ENCODE data around the gene LGALS9C. TPM values are rescaled to one million over a fixed set of nuclear protein-coding genes. Genes with fewer than 3 reads are reported as not detected.
"Not testable (repeated sequence)": the region's sequence is repeated elsewhere in the genome, so short reads cannot be mapped to it uniquely, and the experiment has no call there.

The LGALS9C gene
- total RNA-seq (2021) = 1.8 and 1.9 TPM in 2 replicates
- percentile 19 among the genes with signal in this experiment for Bru-seq, nascent RNA
- BruChase-seq, experiment 1, labeled RNA remaining after a 2-hour chase = percentile 19 among the genes with signal in this experiment
- BruChase-seq, experiment 2, labeled RNA remaining after a 6-hour chase = percentile 27 among the genes with signal in this experiment
- long read RNA-seq = 0 reads

- H3K9me2 ChIP-seq (ENCODE audit: insufficient read depth); H3K79me2 ChIP-seq (ENCODE audit: low read depth); CTCF ChIA-PET; H2AFZ ChIP-seq; H3K9me3 ChIP-seq (ENCODE audit: insufficient read depth, low read depth); POLR2A ChIA-PET (ENCODE audit: unreplicated experiment); intact Hi-C loops (cut with micrococcal nuclease; ENCODE audit: unreplicated experiment); H3K4me3 ChIP-seq; H3K36me3 ChIP-seq (ENCODE audit: low read depth); H3F3A ChIP-seq (ENCODE audit: insufficient read depth, low read depth); H3K27me3 ChIP-seq (ENCODE audit: insufficient read depth, low read depth); H3K4me1 ChIP-seq (replicated peaks; ENCODE audit: insufficient read depth); H4K20me1 ChIP-seq (ENCODE audit: insufficient read depth): not testable (repeated sequence)
- Histone ChIP-seq H3K4me2 (peak within 1 kb of the TSS; percentile 38; the same call in 1 of the 2 replicates), H3K27ac (peak within 1 kb of the TSS; percentile 28)
- DNase-seq = peak; percentile 71 to 79
- TSS peak; percentile 87 for BruUV-seq (replicated peaks)
Observed at GRCh38 chr17:18476508-18477308, at the start of gene LGALS9C. Gene LGALS9C (plus strand): TSS chr17:18476789. CDS start chr17:18476855, 66 bp downstream.

- H2AFZ ChIP-seq; H3K9me3 ChIP-seq (ENCODE audit: insufficient read depth, low read depth); BruUV-seq (replicated peaks); H4K20me1 ChIP-seq (ENCODE audit: insufficient read depth); intact Hi-C loops (cut with micrococcal nuclease; ENCODE audit: unreplicated experiment); H3K4me1 ChIP-seq (replicated peaks; ENCODE audit: insufficient read depth); H3K27me3 ChIP-seq (ENCODE audit: insufficient read depth, low read depth); H3K4me3 ChIP-seq; H3K27ac ChIP-seq; CTCF ChIA-PET; H3K36me3 ChIP-seq (ENCODE audit: low read depth); POLR2A ChIA-PET (ENCODE audit: unreplicated experiment); H3F3A ChIP-seq (ENCODE audit: insufficient read depth, low read depth); DNase-seq; H3K79me2 ChIP-seq (ENCODE audit: low read depth); H3K4me2 ChIP-seq; H3K9me2 ChIP-seq (ENCODE audit: insufficient read depth): not testable (repeated sequence)
Observed at GRCh38 chr17:18432206-18432605, 44.4 kb upstream of the LGALS9C start.

- H3K4me2 ChIP-seq; H3K36me3 ChIP-seq (ENCODE audit: low read depth); BruUV-seq (replicated peaks); CTCF ChIA-PET; H3K4me1 ChIP-seq (replicated peaks; ENCODE audit: insufficient read depth); H4K20me1 ChIP-seq (ENCODE audit: insufficient read depth); POLR2A ChIA-PET (ENCODE audit: unreplicated experiment); H3K9me2 ChIP-seq (ENCODE audit: insufficient read depth); intact Hi-C loops (cut with micrococcal nuclease; ENCODE audit: unreplicated experiment); H2AFZ ChIP-seq; H3K9me3 ChIP-seq (ENCODE audit: insufficient read depth, low read depth); H3K79me2 ChIP-seq (ENCODE audit: low read depth); H3K27ac ChIP-seq; H3K4me3 ChIP-seq; H3K27me3 ChIP-seq (ENCODE audit: insufficient read depth, low read depth); H3F3A ChIP-seq (ENCODE audit: insufficient read depth, low read depth): not testable (repeated sequence)
- DNase-seq = peak in 1 of 2 experiments; percentile 64
Observed at GRCh38 chr17:18439465-18439870, 37.1 kb upstream of the LGALS9C start.

- POLR2A ChIA-PET (ENCODE audit: unreplicated experiment); H3K27ac ChIP-seq; H3K4me1 ChIP-seq (replicated peaks; ENCODE audit: insufficient read depth); CTCF ChIA-PET; H4K20me1 ChIP-seq (ENCODE audit: insufficient read depth); H3K9me3 ChIP-seq (ENCODE audit: insufficient read depth, low read depth); H3K9me2 ChIP-seq (ENCODE audit: insufficient read depth); H3K4me3 ChIP-seq; H3F3A ChIP-seq (ENCODE audit: insufficient read depth, low read depth); intact Hi-C loops (cut with micrococcal nuclease; ENCODE audit: unreplicated experiment); H3K79me2 ChIP-seq (ENCODE audit: low read depth); H3K4me2 ChIP-seq; H3K36me3 ChIP-seq (ENCODE audit: low read depth); H2AFZ ChIP-seq; H3K27me3 ChIP-seq (ENCODE audit: insufficient read depth, low read depth); BruUV-seq (replicated peaks): not testable (repeated sequence)
- DNase-seq = peak in 1 of 2 experiments; percentile 69
- TF ChIP-seq, protein P1, sequence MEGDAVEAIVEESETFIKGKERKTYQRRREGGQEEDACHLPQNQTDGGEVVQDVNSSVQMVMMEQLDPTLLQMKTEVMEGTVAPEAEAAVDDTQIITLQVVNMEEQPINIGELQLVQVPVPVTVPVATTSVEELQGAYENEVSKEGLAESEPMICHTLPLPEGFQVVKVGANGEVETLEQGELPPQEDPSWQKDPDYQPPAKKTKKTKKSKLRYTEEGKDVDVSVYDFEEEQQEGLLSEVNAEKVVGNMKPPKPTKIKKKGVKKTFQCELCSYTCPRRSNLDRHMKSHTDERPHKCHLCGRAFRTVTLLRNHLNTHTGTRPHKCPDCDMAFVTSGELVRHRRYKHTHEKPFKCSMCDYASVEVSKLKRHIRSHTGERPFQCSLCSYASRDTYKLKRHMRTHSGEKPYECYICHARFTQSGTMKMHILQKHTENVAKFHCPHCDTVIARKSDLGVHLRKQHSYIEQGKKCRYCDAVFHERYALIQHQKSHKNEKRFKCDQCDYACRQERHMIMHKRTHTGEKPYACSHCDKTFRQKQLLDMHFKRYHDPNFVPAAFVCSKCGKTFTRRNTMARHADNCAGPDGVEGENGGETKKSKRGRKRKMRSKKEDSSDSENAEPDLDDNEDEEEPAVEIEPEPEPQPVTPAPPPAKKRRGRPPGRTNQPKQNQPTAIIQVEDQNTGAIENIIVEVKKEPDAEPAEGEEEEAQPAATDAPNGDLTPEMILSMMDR (conservative IDR thresholded peaks at IDR 0.05) = peak; percentile 54; the same call in 1 of the 2 replicates
Observed at GRCh38 chr17:18442093-18442492, 34.5 kb upstream of the LGALS9C start.

DNA sequence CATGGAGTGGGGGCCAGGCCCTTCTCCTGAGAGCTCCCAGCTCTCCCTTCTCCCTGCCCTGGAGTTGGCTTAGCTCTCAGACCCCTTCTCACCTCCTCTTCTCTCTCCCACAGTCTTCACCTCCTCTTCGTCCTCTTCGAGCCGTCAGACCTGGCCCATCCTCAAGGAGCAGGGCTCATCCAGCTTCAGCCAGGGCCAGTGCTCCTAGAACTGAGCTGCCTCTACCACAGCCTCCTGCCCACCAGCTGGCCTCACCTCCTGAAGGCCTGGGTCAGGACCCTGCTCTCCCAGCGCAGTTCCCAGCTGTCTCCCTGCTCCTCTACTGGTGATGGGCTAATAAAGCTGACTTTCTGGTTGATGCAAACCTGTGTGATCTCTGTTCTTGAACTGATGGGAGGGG is 34.1 kb upstream of the LGALS9C start:
- H3K4me3 ChIP-seq; intact Hi-C loops (cut with micrococcal nuclease; ENCODE audit: unreplicated experiment); H3K4me1 ChIP-seq (replicated peaks; ENCODE audit: insufficient read depth); BruUV-seq (replicated peaks); H3K9me3 ChIP-seq (ENCODE audit: insufficient read depth, low read depth); H4K20me1 ChIP-seq (ENCODE audit: insufficient read depth); DNase-seq; H3K9me2 ChIP-seq (ENCODE audit: insufficient read depth); H3K27ac ChIP-seq; CTCF ChIA-PET; H3K4me2 ChIP-seq; POLR2A ChIA-PET (ENCODE audit: unreplicated experiment); H2AFZ ChIP-seq; H3K79me2 ChIP-seq (ENCODE audit: low read depth); H3K27me3 ChIP-seq (ENCODE audit: insufficient read depth, low read depth); H3K36me3 ChIP-seq (ENCODE audit: low read depth); H3F3A ChIP-seq (ENCODE audit: insufficient read depth, low read depth): not testable (repeated sequence)

DNA sequence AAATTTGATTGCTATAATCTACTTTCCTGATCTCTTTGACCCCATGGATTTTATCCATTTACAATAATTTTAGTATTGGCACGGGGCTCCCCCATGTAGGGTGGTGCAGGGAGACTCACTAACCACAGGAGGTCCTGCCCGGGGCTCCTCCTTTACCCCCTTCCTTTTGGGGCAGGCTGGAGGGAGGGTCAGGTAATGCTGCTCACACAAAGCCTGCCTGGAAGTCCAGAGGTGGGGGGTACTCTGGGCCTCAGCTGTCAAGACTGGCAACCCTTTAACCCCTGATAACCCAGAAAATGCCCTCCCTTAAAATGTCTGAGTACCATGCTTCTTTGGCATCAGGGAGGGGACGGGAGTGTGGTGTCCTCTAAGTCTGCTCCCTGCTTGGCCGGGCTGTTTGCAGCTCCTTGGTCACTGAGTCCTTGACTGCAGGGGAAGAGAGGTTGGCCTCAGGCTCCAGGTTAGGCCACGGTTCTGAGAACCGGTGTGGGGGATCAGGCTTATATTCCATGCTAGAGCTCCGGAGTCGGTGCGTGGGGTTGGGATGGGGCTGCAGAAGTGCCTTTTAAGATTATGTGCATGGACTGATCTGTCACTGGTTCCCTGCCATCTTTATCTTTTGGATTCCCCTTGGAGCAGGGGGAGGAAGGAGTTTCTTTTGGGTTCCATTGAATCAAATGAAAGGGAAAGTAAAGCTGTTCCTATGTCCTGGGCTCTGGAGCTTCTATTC is 28.9 kb upstream of the LGALS9C start:
- H3K4me2 ChIP-seq; BruUV-seq (replicated peaks); H3K4me3 ChIP-seq; POLR2A ChIA-PET (ENCODE audit: unreplicated experiment); H2AFZ ChIP-seq; H3K27me3 ChIP-seq (ENCODE audit: insufficient read depth, low read depth); DNase-seq; H3K36me3 ChIP-seq (ENCODE audit: low read depth); H3K9me3 ChIP-seq (ENCODE audit: insufficient read depth, low read depth); H3K4me1 ChIP-seq (replicated peaks; ENCODE audit: insufficient read depth); H4K20me1 ChIP-seq (ENCODE audit: insufficient read depth); CTCF ChIA-PET; H3K9me2 ChIP-seq (ENCODE audit: insufficient read depth); H3F3A ChIP-seq (ENCODE audit: insufficient read depth, low read depth); intact Hi-C loops (cut with micrococcal nuclease; ENCODE audit: unreplicated experiment); H3K27ac ChIP-seq; H3K79me2 ChIP-seq (ENCODE audit: low read depth): not testable (repeated sequence)

Measured in PC-9 (cell line).